Activated T-cell treated with anti-CD3 and anti-CD28 coated beads, Interleukin-2, amount 50 U/mL, for 72 hours (primary cell): Measurements from ENCODE around the gene SELENOI. TPM values are rescaled to one million over a fixed set of nuclear protein-coding genes. Genes with fewer than 3 reads are reported as not detected.

Experiments used
- ATAC-seq, 2 donors: fragments of 150-1000 bp; cut with Tn5 transposase; replicated peaks in 1 of 2; 2 replicates each; pipeline ENCODE4 v1.10.0; 2021; ENCODE audit warnings: moderate library complexity in 2 of 2, mild to moderate bottlenecking in 1 of 2
- DNase-seq, 2 donors: peaks; one replicate each; pipeline ENCODE4 v3.0.0; 2021 to 2022; ENCODE audit warnings: mixed read lengths in 1 of 2
- H3K27ac Mint-ChIP-seq: one replicate; pipeline ENCODE4 v1.8.0; 2022; ENCODE audit warnings: mild to moderate bottlenecking, moderate library complexity, mixed read lengths
- H3K27me3 Mint-ChIP-seq: one replicate; pipeline ENCODE4 v1.8.0; 2022; ENCODE audit warnings: low read depth, mixed read lengths
- H3K36me3 Mint-ChIP-seq, 2 donors: one replicate each; pipeline ENCODE4 v1.8.0; 2022; ENCODE audit warnings: mixed read lengths in 2 of 2, mild to moderate bottlenecking in 1 of 2; ENCODE audit not compliant: insufficient read depth in 2 of 2
- H3K4me1 Mint-ChIP-seq: one replicate; pipeline ENCODE4 v1.8.0; 2022; ENCODE audit warnings: low read depth, mixed read lengths
- H3K4me3 Mint-ChIP-seq, 2 donors: one replicate each; pipeline ENCODE4 v1.8.0; 2022; ENCODE audit warnings: mild to moderate bottlenecking in 2 of 2, mixed read lengths in 2 of 2, moderate library complexity in 2 of 2
- H3K9me3 Mint-ChIP-seq, 2 donors: one replicate each; pipeline ENCODE4 v1.8.0; 2022; ENCODE audit warnings: mixed read lengths in 2 of 2
- total RNA-seq, 2 donors: library from RNA; stranded (reverse); gene quantifications; one replicate each; pipeline ENCODE4 v1.2.3, GENCODE V29; 2022

SELENOI gene
- total RNA-seq, 2 donors from 2014 or later: 35.0 to 38.9 TPM

DNA sequence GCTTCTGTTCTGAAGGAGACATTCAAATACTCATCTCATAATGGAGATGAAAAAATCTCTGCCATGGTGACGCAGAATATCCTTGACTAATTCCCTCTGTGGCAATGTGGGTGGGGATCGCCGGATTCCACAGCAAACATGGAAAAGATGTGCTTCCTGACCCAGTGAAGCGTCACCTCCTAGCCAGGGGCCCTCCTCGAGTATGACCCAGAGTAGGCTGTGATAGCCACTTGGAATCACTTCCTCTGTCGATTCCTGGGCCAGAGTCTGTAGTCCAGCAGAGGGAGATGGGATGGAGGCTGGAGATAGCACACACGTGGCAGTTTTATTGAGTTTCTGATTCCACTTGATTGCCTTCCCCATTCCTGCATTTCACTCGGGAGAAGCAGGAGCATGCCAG lies 92.6 kb downstream of the SELENOI start:
- H3K4me3 Mint-ChIP-seq: no peak overlapping the region
- no peak overlapping the region for H3K27ac Mint-ChIP-seq
- no peaks in the 10 kb centered on the region for H3K36me3 Mint-ChIP-seq
- no peaks in the 10 kb centered on the region for H3K9me3 Mint-ChIP-seq
- H3K4me1 Mint-ChIP-seq: no peaks in the 10 kb centered on the region
- DNase-seq: no peak
- H3K27me3 Mint-ChIP-seq: peaks cover 13% of the 10 kb centered on the region
- no peak for ATAC-seq

DNA sequence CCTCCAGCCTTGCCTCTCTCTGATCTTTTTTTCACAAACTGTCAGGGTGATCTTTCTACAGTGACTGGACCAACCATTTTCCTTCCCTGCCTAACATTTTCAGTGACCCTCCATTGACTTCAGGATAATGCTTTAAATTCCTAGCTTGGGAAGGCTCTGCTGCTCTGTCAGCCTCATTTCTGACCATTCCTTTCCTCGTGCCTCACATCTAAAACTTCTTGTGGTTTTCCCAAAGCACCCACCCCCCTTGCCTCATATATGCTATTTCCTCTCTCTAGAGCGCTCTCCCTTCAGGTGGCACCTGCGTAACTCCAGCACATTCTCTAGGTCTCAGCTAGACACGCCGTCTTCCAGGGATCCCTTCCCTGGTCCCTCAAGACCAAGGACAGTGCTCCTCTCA lies 93.0 kb downstream of the SELENOI start:
- Mint-ChIP-seq H3K9me3 (no peaks in the 10 kb centered on the region), H3K27me3 (peaks cover 13% of the 10 kb centered on the region), H3K36me3 (no peaks in the 10 kb centered on the region), H3K4me3 (no peak overlapping the region), H3K27ac (no peak overlapping the region), H3K4me1 (no peaks in the 10 kb centered on the region)
- ATAC-seq: no peak
- no peak for DNase-seq

DNA sequence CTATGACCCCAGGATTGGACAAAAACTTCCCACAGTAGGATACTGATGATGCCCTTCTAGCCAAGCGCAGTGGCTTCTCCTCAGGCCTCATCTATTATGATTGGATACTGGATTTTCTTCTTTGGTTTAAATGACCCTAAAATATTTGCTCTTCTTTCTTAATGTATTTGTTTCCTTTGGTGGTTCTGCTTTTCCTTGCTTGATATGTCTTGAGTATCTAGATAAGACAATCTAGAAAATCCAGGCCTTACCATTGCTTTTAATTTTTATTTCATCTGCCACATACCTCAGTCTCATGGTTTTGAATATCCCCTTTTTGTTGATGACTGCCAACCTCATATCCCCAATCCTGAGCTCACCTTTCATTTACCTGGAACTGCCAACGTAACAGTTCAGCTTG lies 96.4 kb downstream of the SELENOI start:
- ATAC-seq: no peak
- H3K27ac Mint-ChIP-seq: no peak overlapping the region
- H3K9me3 Mint-ChIP-seq: no peaks in the 10 kb centered on the region
- H3K36me3 Mint-ChIP-seq: no peaks in the 10 kb centered on the region
- peaks cover 13% of the 10 kb centered on the region for H3K27me3 Mint-ChIP-seq
- no peaks in the 10 kb centered on the region for H3K4me1 Mint-ChIP-seq
- DNase-seq: no peak
- H3K4me3 Mint-ChIP-seq: no peak overlapping the region

DNA sequence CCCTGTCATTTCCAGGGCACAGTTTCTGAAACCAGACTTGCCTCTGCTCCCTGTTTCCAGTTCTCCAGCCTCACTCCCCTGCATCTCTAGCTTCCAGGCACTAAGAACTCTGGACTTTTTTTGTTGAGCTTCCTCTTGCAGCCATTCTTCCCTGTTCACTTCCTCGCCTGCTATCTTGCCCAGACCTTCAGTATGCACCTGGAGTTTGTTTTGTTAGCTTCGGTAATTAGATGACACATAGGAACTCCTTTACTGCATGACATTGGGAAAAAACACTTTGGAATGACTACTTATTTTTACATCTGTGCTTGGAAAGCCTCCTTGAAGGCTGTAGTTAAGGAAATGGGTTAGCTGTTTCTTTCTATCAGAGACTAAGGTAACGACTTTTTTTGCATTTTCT lies 96.8 kb downstream of the SELENOI start:
- no peak overlapping the region for H3K4me3 Mint-ChIP-seq
- H3K27ac Mint-ChIP-seq: no peak overlapping the region
- H3K36me3 Mint-ChIP-seq: no peaks in the 10 kb centered on the region
- no peaks in the 10 kb centered on the region for H3K9me3 Mint-ChIP-seq
- peaks cover 13% of the 10 kb centered on the region for H3K27me3 Mint-ChIP-seq
- no peaks in the 10 kb centered on the region for H3K4me1 Mint-ChIP-seq
- DNase-seq: no peak
- ATAC-seq: no peak

DNA sequence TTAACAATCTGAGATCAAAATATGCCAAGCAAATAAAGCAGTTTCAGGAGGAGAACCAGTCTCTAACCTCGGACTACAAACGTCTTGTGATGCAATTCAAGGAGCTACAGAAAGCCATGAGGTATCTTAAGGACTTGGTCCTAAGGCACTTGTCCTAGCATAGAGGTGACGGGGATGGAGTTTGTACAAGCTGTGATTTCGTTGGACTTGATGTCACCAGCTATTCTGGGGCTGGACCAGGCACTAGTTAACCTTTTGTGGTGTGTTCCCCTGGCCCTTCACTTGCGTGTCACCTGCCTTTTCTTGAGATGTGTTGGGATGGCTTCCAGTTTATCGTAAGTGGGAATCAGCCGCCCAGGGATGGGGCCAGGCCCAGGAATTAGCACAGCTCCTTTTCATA lies 98.3 kb downstream of the SELENOI start:
- Mint-ChIP-seq H3K4me3 (no peak overlapping the region), H3K9me3 (no peaks in the 10 kb centered on the region)
- DNase-seq: no peak

More for the DNA sequence above, 98.3 kb downstream of the SELENOI start:
- peaks cover 4% of the 10 kb centered on the region for H3K27me3 Mint-ChIP-seq
- H3K36me3 Mint-ChIP-seq: no peaks in the 10 kb centered on the region
- H3K27ac Mint-ChIP-seq: no peak overlapping the region
- ATAC-seq: no peak
- no peaks in the 10 kb centered on the region for H3K4me1 Mint-ChIP-seq

Other genes with a start within 250 kb of the SELENOI start
- 1 to 10 TPM; 1.4 to 1.9 TPM for gene GAREM2, start 173.1 kb upstream of the SELENOI start, total RNA-seq
- 100 to 1,000 TPM; 108 TPM for gene HADHA, start 101.5 kb upstream of the SELENOI start, total RNA-seq
- gene HADHB, start 101.2 kb upstream of the SELENOI start, total RNA-seq: 10 to 100 TPM; 79.7 to 89.0 TPM
- 1 to 10 TPM; 2.4 to 4.8 TPM for gene ADGRF3, start 646 bp downstream of the SELENOI start, total RNA-seq
- gene DRC1, start 55.8 kb downstream of the SELENOI start, total RNA-seq: under 1 TPM in 1 of 2 donors, not detected in 1; 0.17 TPM
- 1 to 10 TPM; 1.6 to 4.7 TPM for gene OTOF, start 132.0 kb downstream of the SELENOI start, total RNA-seq